Stimulated activated CD8-positive, alpha-beta memory T cell treated with anti-CD3 and anti-CD28 coated beads, Interleukin-12 subunit alpha, Interleukin-12 subunit beta, amount 100 ng/mL, for 1 hour (primary cell): ENCODE measurements around the gene FBXL14.
"Not testable (repeated sequence)": the region's sequence is repeated elsewhere in the genome, so short reads cannot be mapped to it uniquely, and the experiment has no call there.

Experiments used
- DNase-seq: peaks from one replicate; pipeline ENCODE4 v3.0.0-alpha.2; 2020; ENCODE audit warnings: low read depth

The FBXL14 gene

GRCh38 chr12:1572731-1573130 is 21.6 kb downstream of the FBXL14 start:
- no peak for DNase-seq

GRCh38 chr12:1567852-1568251 is 26.5 kb downstream of the FBXL14 start:
- no peak for DNase-seq

- DNase-seq: no peak
Measured at GRCh38 chr12:1566449-1567135, 27.8 kb downstream of the FBXL14 start.

GRCh38 chr12:1565172-1565571 is 29.2 kb downstream of the FBXL14 start:
- DNase-seq: no peak

- DNase-seq: no peak
Measured at GRCh38 chr12:1564067-1564466, 30.3 kb downstream of the FBXL14 start.

GRCh38 chr12:1562813-1563407 is 31.5 kb downstream of the FBXL14 start:
- DNase-seq: no peak

- no peak for DNase-seq
Measured at GRCh38 chr12:1560704-1561103, 33.7 kb downstream of the FBXL14 start.

- DNase-seq: no peak
Measured at GRCh38 chr12:1559676-1560091, 34.7 kb downstream of the FBXL14 start.

- not testable (repeated sequence) for DNase-seq
Measured at GRCh38 chr12:1558108-1558507, 36.3 kb downstream of the FBXL14 start.

- DNase-seq: no peak
Measured at GRCh38 chr12:1553987-1554982, 40.1 kb downstream of the FBXL14 start.

- no peak for DNase-seq
Measured at GRCh38 chr12:1553536-1553935, 40.8 kb downstream of the FBXL14 start.

- no peak for DNase-seq
Measured at GRCh38 chr12:1552911-1553491, 41.4 kb downstream of the FBXL14 start.

GRCh38 chr12:1552171-1552570 is 42.2 kb downstream of the FBXL14 start:
- no peak for DNase-seq

- DNase-seq: no peak
Measured at GRCh38 chr12:1551496-1551895, 42.9 kb downstream of the FBXL14 start.

GRCh38 chr12:1546931-1547640 is 47.3 kb downstream of the FBXL14 start:
- DNase-seq: no peak

GRCh38 chr12:1544996-1545700 is 49.2 kb downstream of the FBXL14 start:
- no peak for DNase-seq

GRCh38 chr12:1542599-1542998 is 51.8 kb downstream of the FBXL14 start:
- DNase-seq: no peak

GRCh38 chr12:1540690-1541089 is 53.7 kb downstream of the FBXL14 start:
- DNase-seq: no peak

- no peak for DNase-seq
Measured at GRCh38 chr12:1539135-1539534, 55.2 kb downstream of the FBXL14 start.

GRCh38 chr12:1536817-1537216 is 57.6 kb downstream of the FBXL14 start:
- DNase-seq: no peak

GRCh38 chr12:1534748-1535147 is 59.6 kb downstream of the FBXL14 start:
- DNase-seq: no peak
